NCI-H82 treated with DMSO at 0.1 percent for 48 hours (cell line): ENCODE measurements around the gene HOXA3.

ENCODE experiments used
- DNase-seq: peaks from one replicate; lab custom pipeline; 2025; ENCODE audit not compliant: unreplicated experiment; lab: John Stamatoyannopoulos, UW

The HOXA3 gene

DNA sequence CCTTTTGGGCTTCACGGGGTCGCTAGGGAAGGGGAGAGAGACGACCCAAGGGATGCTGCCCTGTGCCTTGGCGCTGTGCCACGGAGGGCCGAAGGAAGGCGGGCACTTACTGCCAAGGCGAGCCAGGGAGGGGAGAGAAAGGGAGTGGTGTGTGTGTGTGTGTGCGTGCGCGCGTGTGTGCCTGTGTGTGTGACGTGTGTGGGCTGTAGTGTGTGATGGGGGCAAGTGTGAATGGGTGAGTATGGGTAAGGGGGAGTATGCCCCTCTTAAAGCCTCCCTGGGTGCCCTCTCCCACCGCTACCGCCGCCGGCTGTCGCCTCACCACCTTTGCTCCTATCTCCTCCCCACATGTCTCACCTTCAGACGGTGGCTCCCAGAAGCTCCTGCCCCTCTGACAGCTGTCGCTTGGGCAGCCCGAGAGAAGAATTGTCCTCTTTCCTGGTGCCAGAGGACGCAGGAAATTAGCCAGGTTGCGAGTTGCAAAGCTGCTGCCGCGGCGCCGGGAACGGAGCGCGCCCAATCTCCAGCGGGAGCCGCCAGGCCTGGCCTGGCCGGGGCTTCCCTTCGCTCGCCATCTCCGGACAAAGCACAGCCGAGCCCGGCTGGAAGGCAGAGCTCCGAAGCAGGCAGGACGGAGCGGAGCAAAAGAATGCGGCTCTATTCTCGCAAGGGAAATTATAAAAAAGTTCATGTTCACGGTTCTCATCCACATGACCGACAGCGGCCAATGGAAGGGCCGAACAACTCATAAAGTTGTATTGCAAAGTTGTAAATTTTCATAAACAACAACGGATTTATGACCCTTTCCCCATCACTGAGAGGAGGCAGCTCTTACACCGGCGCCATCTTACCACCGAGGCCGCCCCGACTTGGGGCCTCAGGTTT lies at the start of gene HOXA3:
TSS of gene HOXA3 (minus strand) at position 653 of the 885 bp plus-strand sequence. CDS start 41,943 bp downstream, outside the sequence.
- no peak for DNase-seq

DNA sequence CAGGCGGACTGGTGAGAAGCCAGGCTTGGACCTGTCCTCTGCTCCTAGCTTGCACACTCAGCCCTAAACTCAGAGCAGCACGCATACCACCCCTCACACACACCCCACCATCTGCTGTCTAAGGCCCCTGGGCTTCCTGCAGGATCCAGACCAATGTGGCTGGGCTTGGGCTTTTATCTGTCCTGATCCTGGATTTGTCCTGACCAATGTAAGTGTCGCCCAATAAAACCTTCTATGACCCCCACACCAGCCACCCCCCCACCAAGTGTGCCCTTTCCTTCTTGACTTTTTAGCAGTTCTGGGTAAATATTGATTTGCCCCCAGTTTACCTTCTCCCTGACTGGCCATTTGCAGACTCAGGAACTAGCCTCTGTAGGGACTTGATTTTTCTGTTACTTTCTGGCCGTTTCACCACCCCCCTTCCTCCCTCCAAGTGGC lies 49.2 kb upstream of the HOXA3 start:
- DNase-seq, result peak; percentile 51

DNA sequence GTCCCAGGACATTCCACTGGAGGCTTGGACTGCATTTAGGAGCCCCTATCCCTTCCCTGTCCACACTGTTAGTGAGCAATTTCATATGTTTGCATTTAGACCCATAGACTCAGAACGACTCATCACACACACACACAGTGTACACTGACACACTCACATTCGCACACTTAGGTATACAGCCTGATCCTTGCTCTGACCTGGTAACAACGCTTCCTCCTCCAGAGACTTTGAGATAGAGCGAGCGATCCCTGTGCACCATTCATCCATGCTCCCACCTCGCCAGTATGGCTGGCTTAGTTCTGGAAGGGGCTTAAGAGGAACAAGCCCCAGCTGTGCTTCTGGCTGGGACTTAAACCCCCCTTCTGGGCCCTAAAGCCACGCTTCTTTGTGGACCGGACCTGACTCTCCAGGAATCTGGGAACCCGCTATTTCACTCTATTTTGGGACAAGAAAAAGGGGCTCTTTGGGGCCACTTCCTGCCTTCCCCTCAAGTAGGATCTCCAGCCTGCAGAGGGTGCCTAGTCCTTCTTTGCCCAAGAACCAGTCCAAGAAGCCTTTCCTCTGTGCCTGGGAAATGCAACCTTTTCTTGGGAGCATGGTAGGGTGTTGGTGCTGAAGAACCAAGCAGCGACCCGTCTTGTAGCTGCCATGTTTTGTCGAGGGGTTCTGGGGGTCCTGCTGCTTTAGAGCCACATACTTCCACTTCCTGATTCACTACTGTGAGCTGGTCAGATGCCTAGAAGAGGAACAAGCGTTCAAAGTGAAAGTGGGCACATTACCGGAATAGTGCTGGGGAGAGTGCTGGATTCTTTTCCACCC lies 48.6 kb upstream of the HOXA3 start:
- peak; percentile 63 for DNase-seq

DNA sequence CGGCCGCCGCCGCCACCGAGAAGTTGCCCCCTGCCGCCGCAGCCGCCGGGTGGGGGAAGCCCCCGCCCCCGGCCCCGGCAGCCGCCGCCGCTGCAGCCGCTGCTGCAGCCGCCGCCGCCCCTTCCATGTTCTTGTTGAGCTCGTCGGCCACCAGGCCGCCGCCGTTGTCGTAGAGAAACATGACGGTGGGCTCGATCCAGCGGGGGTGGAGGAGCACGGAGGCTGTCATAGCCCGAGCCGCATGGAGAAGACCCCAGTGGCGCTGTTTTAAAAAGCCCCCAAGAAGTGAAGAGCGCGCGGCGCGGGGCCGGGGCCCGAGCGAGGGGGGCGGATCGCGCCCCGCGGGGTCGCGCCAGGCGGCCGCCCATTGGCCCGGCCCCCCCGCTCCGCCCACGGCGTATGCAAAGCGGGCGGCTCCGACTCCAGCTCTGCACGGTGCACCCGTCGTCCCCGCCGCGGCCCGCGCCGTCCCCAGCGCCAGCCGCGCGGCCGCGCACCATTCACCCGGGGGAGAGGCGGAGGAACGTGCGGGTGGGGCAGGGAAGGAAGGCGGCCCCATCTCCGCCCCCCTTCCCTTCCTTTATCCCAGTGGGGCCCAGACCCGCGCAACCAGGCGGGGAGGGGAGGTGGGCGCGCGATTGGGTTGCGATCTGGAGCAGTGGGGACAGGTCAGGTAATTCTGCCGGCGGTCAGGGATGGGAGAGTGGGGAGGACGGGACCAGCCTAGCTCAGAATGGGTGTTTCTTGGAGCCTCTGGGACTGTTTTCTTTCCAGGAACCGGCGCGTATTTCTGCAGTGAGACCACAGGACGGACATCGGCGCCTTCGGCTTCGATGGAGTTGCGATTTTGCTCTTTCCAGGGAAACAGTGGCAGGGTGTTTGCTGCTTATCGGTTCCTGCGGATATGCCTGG lies 47.7 kb upstream of the HOXA3 start, which contains the start of gene HOXA13:
TSS of gene HOXA13 (minus strand) at position 243 of the 912 bp plus-strand sequence. CDS start at position 229, 14 bp downstream.
- DNase-seq, result peak; percentile 68

DNA sequence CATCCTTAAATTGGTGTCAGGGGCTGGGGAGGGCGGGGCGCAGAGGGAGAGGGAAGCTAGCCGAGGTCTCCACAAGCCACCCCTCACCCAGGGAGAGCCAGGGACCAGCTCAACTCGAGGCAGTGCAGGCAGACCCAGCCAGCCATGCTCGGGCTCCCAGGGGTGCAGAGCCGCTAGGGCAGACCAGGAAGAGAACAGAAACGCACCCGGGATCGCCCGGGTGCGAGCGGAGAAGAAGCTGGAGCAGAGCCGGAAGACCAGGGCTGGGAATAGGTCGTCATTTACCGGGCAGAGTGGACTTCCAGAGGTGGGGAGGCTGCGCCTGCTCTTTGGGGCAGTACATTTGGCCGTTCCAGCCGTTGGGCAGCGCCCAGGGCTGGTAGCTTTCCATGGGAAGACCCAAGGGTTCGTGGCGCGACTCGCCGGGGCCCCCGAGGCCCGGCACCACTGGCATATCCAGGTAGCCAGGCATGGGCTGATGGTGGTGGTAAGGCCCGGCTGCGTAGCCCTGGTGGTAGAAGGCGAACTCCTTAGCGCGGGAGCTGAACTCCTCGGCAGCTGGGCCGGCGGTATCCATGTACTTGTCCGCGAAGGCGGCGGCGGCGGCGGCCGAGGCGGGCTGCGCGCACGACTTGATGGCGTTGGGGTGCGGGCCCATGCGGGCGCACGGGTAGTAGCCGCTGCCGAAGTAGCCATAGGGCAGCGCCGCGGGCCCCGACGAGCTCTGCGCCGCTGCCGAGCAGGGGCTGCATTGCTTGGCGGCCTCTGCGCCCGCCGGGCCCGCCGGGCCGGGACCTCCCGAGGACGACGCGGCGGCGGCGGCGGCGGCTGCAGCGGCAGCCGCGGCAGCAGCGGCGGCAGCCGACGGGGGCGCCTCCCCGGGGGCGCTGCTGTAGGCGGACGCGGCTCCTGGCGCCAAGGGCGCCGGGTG lies 46.8 kb upstream of the HOXA3 start:
- DNase-seq, result no peak

DNA sequence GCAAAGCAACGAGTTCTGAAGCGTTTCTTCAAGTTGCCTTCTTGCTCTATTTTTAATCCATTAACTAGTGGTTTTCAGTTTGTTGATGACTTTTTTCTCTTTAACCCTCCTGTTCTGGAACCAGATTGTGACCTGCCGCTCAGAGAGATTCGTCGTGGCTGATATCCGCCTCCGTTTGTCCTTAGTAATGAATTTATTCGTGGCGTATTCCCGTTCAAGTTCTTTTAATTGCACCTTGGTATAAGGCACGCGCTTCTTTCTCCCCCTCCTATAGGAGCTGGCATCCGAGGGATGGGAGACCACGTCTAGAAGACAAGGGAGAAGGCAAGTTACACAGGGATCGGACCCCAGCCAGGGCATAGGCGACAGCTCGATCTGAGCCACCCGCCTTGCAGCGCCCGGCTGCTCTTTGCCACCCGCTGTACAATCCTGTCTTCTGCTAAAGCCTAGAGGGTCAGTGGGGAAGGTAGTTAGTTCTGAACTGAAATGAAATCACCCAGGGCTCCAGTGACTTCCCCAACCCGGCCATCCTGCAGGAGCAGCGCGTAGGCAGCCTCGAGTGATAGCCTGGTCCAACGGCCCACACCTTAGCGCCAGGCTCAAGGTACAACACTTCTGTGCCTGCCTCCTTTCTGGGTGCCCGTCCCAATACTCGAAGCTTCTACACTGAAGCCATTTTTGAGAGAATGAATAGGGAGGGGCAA lies 45.9 kb upstream of the HOXA3 start:
- DNase-seq, result no peak

DNA sequence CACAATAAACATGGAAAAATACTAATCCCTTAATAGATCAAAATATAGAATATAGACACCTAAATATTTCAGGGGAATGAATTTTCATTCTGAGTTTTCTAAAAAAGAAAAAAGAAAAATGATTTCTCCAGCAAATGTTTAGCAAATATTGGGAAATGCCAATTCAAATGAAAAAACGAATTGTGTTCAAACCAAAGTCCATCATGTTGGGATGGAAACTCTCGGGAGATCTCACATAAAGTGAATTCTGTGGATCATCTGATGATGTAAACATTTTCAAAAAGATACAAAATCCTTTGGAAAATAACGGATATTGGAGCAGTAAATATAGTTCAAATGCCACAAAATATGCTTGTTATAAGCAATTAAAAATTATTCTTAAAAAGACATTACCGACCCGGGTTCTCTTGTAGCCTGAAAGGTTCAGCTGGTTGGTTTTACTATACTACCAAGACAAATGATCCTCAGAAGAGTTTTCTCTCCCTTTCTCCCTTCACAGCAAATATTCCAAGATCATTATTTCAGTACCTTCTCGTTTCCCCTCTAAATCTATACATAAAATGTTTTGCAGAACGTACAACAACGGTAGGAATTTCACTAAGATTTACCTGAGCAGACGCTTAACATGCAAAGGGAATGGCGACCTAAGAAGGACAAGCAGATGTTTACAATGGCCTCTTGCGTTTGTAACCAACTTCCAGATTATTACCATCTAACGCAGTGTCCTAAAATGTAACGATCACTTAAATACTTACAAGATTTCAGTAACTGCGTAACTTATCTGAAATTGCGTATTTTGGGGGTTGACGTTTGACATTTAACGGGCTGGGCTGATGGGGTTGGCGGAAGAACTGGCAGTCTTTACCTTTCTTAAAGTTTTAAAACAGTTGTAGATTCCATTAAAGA lies 45.0 kb upstream of the HOXA3 start:
- no peak for DNase-seq

DNA sequence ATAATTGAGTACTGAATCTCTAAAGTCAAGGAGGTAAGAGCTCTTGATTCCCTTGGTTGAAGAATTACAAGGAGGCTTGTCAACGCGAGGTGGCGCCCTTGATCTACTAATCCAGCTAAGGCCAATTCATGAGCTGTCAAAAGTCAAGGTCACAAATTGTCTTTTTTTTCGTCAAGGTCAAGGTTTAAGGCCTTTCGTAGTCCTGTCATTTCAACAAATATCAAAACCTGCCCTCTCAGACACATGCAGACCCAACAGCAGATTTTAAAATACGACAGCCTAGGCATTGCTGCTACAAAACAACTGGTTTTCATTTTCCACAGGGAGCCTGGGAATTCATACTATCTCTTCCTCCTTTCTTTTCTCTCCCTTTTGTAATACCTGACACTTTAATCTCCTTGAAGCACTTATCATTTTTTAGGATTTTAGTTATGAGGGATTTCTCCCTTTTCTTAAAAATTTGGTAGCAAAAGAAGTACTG lies 43.9 kb upstream of the HOXA3 start:
- DNase-seq, result peak; percentile 62

DNA sequence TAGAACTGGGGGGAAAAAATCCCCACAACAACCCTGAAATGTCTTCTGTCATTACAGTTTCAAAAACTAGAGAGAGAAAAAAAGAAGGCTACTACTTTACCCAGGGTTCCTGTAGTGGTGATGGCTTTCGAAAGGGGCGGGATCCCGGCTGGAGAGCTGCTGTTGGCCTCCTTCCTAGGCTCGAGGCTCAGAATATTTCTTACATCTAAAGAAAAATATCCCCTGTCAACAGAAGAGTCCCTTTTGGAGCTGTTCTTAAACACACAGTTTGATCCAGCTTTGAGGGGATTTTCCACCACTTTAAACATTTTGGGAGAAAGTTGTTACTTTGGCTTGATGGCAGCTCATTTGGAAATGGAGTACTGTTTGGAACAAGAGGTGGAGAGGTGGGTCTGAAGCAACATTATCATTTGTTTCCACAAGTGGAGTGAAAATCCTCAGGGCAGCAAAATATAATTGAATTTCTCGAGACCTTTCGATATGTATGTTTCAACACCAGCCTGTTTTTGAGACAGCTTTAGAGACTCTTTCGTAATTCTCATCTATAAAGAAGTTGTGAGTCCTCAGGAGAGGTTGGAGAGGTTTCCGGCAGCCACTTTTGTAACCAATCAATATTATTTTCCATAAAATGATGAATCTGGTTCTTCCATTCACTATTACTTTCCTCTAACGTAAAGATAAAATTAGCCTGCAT lies 42.5 kb upstream of the HOXA3 start:
- no peak for DNase-seq

DNA sequence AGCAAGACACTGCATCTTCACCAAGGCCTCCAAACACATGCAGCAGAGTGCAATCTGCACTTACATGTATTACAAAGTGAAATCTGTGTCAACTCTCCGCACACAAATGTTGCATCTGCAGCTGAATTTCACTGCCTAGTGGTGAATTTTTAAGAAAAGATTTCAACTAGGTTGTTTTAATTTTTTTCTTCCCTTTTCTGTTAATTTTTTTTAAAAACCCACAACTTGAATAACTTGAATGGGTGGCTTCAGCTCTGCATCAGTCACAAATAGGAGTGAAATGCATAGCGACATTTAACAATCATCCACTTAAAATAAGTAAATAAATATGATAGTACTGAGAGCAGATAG lies 41.6 kb upstream of the HOXA3 start:
- no peak for DNase-seq

DNA sequence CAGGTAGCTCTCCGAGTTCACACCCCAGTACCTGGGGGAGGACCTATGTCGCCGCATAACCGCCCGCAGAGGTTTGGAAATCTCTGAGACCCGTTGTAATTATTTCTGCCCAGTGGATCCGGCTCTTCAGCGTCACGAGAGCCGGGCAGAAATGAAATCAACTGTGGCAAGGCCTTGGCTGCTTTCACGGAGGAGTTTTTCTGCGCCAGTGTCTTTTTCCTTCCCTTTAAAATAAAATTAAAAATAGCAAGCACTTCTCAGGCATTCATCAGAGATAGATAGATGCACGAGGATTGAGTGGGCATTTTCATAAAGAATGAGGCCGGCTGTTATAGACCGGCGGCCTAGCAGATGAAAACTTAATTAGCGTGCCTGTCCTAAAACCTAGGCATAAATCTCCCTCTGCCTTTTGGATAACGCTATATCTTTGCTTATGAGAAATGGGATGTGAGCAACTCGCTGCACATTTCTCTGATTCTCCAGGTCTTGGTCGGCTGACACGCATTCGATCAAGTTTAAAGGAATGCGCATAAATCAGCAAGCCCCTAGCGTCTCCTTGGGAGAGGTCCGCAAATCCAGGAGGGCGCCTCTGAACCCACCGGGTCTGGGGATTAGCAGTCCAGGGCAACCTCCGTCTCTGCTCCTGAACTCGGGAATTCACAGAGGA lies 41.1 kb upstream of the HOXA3 start:
- no peak for DNase-seq

DNA sequence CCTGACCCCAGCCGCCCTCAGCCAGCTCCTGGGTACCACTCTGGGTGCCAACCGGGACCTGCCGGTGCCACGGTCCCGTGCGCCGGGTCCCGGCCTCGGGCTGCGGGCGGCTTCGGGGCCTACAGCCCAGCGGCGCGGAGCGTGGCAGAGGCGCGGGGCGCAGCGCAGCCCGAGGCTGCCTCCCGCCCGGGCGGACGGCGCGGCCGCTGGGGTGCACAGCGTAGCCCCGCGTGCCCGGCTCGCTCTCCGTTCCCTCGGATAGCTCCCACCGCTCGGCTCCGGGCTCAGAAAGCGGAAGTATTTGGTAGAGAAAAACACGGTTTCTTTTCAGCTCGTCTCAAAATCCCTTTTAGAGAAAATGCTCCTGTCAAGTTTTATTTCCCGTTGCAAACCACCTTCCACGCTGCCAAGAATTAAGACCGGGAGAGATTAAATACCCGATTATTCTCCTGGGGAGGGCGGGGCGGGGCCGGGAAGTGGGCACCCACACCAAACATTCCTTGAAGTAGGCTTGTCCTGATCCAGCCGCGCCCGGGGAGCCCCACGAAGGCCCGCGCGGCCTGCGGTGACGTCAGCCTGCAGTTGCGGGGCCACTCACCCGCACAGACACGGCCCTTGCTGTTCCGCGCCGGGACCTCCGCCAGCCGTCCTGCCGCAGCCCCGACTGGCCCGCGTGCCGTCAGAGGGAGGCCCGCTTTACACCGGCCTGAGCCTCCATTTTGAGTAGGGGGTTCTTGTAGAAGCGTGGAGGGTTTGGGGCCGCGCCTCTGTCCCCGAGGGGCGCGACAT lies 40.4 kb upstream of the HOXA3 start:
- no peak for DNase-seq

DNA sequence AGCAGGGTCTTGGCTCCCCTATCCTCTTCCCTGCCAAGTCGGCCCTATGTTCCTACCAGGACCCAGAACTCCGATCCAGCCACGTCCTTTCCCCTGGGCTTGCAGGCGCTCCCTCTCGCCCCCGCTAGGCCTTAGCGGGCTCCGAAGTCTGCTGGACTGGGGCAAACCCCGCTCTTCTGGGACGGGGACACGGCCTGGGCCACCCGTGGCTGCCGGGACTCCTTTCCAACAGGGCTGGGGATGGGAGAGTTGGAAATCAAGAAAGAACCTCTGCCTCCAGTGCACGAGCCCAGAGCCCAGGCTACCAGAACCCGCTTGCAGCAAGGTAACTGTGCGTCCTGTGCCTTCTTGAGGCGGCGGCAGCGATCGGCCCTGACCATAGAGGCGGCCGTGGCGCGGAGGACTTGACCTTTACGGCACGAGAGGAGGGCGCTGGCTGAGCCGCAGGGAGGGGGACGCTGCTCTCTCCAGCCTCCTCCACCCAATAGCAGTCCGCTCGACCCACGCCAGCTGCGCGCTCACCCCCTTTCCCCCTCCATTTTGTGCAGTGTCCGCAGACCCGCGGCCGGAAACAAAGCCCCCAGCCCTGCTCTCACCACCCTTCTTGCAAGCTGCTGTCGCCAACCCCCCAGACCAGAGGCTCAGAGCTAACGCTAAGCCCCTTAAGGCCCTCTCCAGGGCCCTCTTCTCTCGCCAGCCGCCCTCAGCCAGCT lies 39.6 kb upstream of the HOXA3 start:
- no peak for DNase-seq

DNA sequence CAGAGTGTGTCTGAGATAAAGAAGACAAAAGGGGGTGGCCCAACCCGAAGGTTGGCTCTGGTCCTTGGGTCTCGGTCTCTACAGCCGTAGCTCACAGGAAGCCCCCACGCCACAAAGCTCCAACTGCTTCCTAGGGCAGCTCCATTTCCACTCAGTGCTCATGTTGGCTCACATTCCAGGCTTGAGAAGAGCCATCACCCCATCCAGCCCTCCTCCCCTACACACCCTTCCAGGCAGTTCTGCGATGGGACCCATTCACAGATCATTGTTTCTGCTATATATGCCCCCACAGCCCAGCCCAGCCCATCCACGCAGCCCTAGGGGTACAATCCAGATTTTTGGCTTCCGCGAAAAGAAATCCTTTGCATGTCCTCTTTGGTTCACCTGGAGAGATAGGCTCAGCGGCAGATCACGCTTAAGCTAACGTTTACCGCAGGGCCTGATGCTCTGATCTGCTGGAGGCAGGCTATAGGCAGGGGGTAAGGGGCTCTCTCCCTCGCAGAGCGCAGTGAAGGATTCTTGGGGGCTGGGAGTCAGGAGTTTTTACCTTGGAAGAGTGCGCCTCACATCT lies 38.9 kb upstream of the HOXA3 start:
- no peak for DNase-seq
